T-cell (primary cell): ENCODE measurements around the gene COL4A6. TPM values are rescaled to one million over a fixed set of nuclear protein-coding genes. Genes with fewer than 3 reads are reported as not detected.

Source experiments
- ATAC-seq, 4 experiments: fragments of 200-7000 bp in 3 of 4; fragments of 150-1000 bp in 1 of 4; cut with Tn5 transposase; replicated peaks in 1 of 4; 1 replicate in 3 of 4; 2 replicates in 1 of 4; pipeline ENCODE4 v1.10.0; 2021; ENCODE audit warnings: moderate library complexity in 3 of 4, mild to moderate bottlenecking in 2 of 4, moderate number of reproducible peaks in 1 of 4
- CTCF ChIA-PET, 2 donors: fragments of 300-600 bp; sonication (Branson Sonifier 250); formaldehyde crosslinking; loops; one replicate each; lab custom pipeline; 2022; ENCODE audit warnings: antibody characterized with exemption in 2 of 2; lab: Charles Lee
- POLR2A ChIA-PET, 2 donors: fragments of 300-600 bp; sonication (Branson Sonifier 250); formaldehyde crosslinking; loops; one replicate each; lab custom pipeline; 2022; ENCODE audit warnings: antibody characterized with exemption in 2 of 2; lab: Charles Lee
- DNase-seq, 35 experiments: peaks; one replicate each; pipeline versions ENCODE4 v3.0.0 to v3.0.0-alpha.2; 2013 to 2023
- H3K27ac ChIP-seq: one replicate; pipeline ENCODE4 v1.5.1; 2013; ENCODE audit warnings: low read length
- H3K27me3 ChIP-seq, 2 experiments: replicated peaks in 1 of 2; 1 replicate in 1 of 2; 2 replicates in 1 of 2; pipeline versions ENCODE4 v1.6.1 to v1.7.0; 2013; ENCODE audit warnings: low read length in 1 of 2, mixed read lengths in 1 of 2; ENCODE audit not compliant: control insufficient read depth in 2 of 2, insufficient read depth in 2 of 2; ENCODE audit errors: extremely low read depth in 1 of 2
- H3K36me3 ChIP-seq, 2 donors: 1 replicate in 1 of 2; 2 replicates in 1 of 2; pipeline versions ENCODE4 v1.6.1 to v1.7.0; 2013; ENCODE audit warnings: low read length in 1 of 2; ENCODE audit not compliant: control insufficient read depth in 2 of 2, insufficient read depth in 1 of 2; ENCODE audit errors: extremely low read depth in 1 of 2
- H3K4me1 ChIP-seq, 2 experiments: 1 replicate in 1 of 2; 2 replicates in 1 of 2; pipeline versions ENCODE4 v1.6.1 to v1.7.0; 2013; ENCODE audit warnings: low read length in 2 of 2, mixed read lengths in 1 of 2; ENCODE audit not compliant: insufficient read depth in 2 of 2, control insufficient read depth in 1 of 2; ENCODE audit errors: extremely low read depth in 1 of 2
- H3K4me3 ChIP-seq, 2 donors: 1 replicate in 1 of 2; 2 replicates in 1 of 2; pipeline versions ENCODE4 v1.5.1 to v1.7.0; 2013; ENCODE audit warnings: mild to moderate bottlenecking in 2 of 2, low read length in 1 of 2, moderate library complexity in 1 of 2; ENCODE audit not compliant: control insufficient read depth in 1 of 2; ENCODE audit errors: extremely low read depth in 1 of 2
- H3K9me3 ChIP-seq: 2 replicates; pipeline ENCODE4 v1.7.0; 2013
- H3K27ac Mint-ChIP-seq, 2 donors: one replicate each; pipeline ENCODE4 v1.8.0; 2020 to 2021; ENCODE audit warnings: mild to moderate bottlenecking in 2 of 2, mixed read lengths in 2 of 2
- H3K27me3 Mint-ChIP-seq, 2 donors: one replicate each; pipeline ENCODE4 v1.8.0; 2021 to 2022; ENCODE audit warnings: mixed read lengths in 2 of 2
- H3K36me3 Mint-ChIP-seq: one replicate; pipeline ENCODE4 v1.8.0; 2021; ENCODE audit warnings: mixed read lengths
- H3K4me1 Mint-ChIP-seq, 3 donors: one replicate each; pipeline ENCODE4 v1.8.0; 2020 to 2022; ENCODE audit warnings: mixed read lengths in 3 of 3, mild to moderate bottlenecking in 1 of 3
- H3K4me3 Mint-ChIP-seq, 3 donors: one replicate each; pipeline ENCODE4 v1.8.0; 2020 to 2022; ENCODE audit warnings: mild to moderate bottlenecking in 3 of 3, mixed read lengths in 3 of 3, moderate library complexity in 3 of 3
- H3K9me3 Mint-ChIP-seq, 3 donors: one replicate each; pipeline ENCODE4 v1.8.0; 2020 to 2022; ENCODE audit warnings: mixed read lengths in 3 of 3
- WGBS: methylation state at CpG from one replicate; pipeline ENCODE4 v1.1.5; 2013; ENCODE audit warnings: missing lambda C conversion rate; ENCODE audit not compliant: insufficient coverage; 5-methylcytosine and 5-hydroxymethylcytosine counted together
- total RNA-seq, 35 experiments: library from RNA in 6 of 35; stranded (reverse) in 6 of 35; fragments of 120-200 nt in 1 of 35; gene quantifications; one replicate each; pipeline versions ENCODE4 v1.2.1 to v1.2.4 and lab custom pipeline; 2013 to 2026

The COL4A6 gene
- total RNA-seq, 5 donors from 2014 or later (not counting 1 experiment from before 2014, with no cell fraction given): 0.03 to 0.22 (median 0.20) TPM; not detected in 2

- POLR2A ChIA-PET: interaction anchor here (0.6 to 0.7 kb wide), 2 partner anchors 240 to 1011 kb away, joined by 3 to 4 read pairs; no protein-coding TSS in a partner anchor
Measured at GRCh38 chrX:108123591-108124366, 314.4 kb downstream of the COL4A6 start.

GRCh38 chrX:108122748-108123147 is 315.5 kb downstream of the COL4A6 start:
- Histone ChIP-seq H3K9me3 (no peaks in the 10 kb centered on the region), H3K27me3 (no peaks in the 10 kb centered on the region), H3K27ac (no peak overlapping the region), H3K36me3 (peaks cover 0 to 7% of the 10 kb centered on the region in 2 donors), H3K4me1 (no peaks in the 10 kb centered on the region), H3K4me3 (no peak overlapping the region)
- Mint-ChIP-seq H3K4me1 (peaks cover 0 to 5% (median 0%) of the 10 kb centered on the region in 3 donors), H3K27ac (no peak overlapping the region), H3K36me3 (peaks cover 11% of the 10 kb centered on the region), H3K9me3 (no peaks in the 10 kb centered on the region), H3K27me3 (peaks cover 0 to 11% of the 10 kb centered on the region in 2 donors), H3K4me3 (no peak overlapping the region)
- ATAC-seq: no peak
- CTCF ChIA-PET: no interaction called here
- POLR2A ChIA-PET: interaction anchor here in 1 of 2 donors (0.6 kb wide), 1 partner anchor 239 kb away, joined by 3 read pairs; no protein-coding TSS in a partner anchor
- DNase-seq: no peak
- 100% methylated on average over 1 of the region's 2 CpGs for WGBS

More at GRCh38 chrX:108123591-108124366, 314.4 kb downstream of the COL4A6 start:
- no peaks in the 10 kb centered on the region for H3K9me3 Mint-ChIP-seq
- H3K27ac Mint-ChIP-seq: no peak overlapping the region
- H3K4me1 Mint-ChIP-seq: peaks cover 0 to 2% (median 0%) of the 10 kb centered on the region in 3 donors
- CTCF ChIA-PET: interaction anchor here in 1 of 2 donors (0.6 kb wide), 1 partner anchor 537 kb away, joined by 3 read pairs; no protein-coding TSS in a partner anchor
- H3K4me3 Mint-ChIP-seq: no peak overlapping the region
- Histone ChIP-seq H3K27me3 (no peaks in the 10 kb centered on the region), H3K4me1 (no peaks in the 10 kb centered on the region), H3K9me3 (no peaks in the 10 kb centered on the region), H3K36me3 (peaks cover 0 to 7% of the 10 kb centered on the region in 2 donors), H3K4me3 (no peak overlapping the region), H3K27ac (no peak overlapping the region)
- DNase-seq (no peak), ATAC-seq (no peak)
- WGBS: no CpG with 5 or more reads among the region's 3 CpGs
- H3K27me3 Mint-ChIP-seq: peaks cover 0 to 8% of the 10 kb centered on the region in 2 donors
- H3K36me3 Mint-ChIP-seq: peaks cover 14% of the 10 kb centered on the region

- H3K4me1 Mint-ChIP-seq: peaks cover 0 to 5% (median 0%) of the 10 kb centered on the region in 3 donors
- ATAC-seq: no peak
- Histone ChIP-seq H3K4me1 (no peaks in the 10 kb centered on the region), H3K36me3 (peaks cover 0 to 4% of the 10 kb centered on the region in 2 donors), H3K9me3 (no peaks in the 10 kb centered on the region), H3K27me3 (no peaks in the 10 kb centered on the region), H3K27ac (no peak overlapping the region), H3K4me3 (no peak overlapping the region)
- H3K9me3 Mint-ChIP-seq: no peaks in the 10 kb centered on the region
- ChIA-PET CTCF (no interaction called here), POLR2A (interaction anchor here in 1 of 2 donors (0.6 kb wide), 1 partner anchor 1613 kb away, joined by 3 read pairs; no protein-coding TSS in a partner anchor)
- H3K36me3 Mint-ChIP-seq: peaks cover 4% of the 10 kb centered on the region
- no peak overlapping the region for H3K27ac Mint-ChIP-seq
- DNase-seq: no peak
- peaks cover 0 to 21% of the 10 kb centered on the region in 2 donors for H3K27me3 Mint-ChIP-seq
- H3K4me3 Mint-ChIP-seq: no peak overlapping the region
- 83% methylated on average over 2 of the region's 3 CpGs for WGBS
Measured at GRCh38 chrX:108121291-108121690, 316.9 kb downstream of the COL4A6 start.

- POLR2A ChIA-PET: no interaction called here
- Histone ChIP-seq H3K36me3 (no peaks in the 10 kb centered on the region), H3K4me3 (no peak overlapping the region), H3K4me1 (no peaks in the 10 kb centered on the region), H3K27me3 (no peaks in the 10 kb centered on the region), H3K9me3 (no peaks in the 10 kb centered on the region), H3K27ac (no peak overlapping the region)
- ATAC-seq: no peak
- Mint-ChIP-seq H3K4me3 (no peak overlapping the region), H3K27me3 (peaks cover 0 to 27% of the 10 kb centered on the region in 2 donors), H3K27ac (no peak overlapping the region), H3K4me1 (peaks cover 0 to 12% (median 1%) of the 10 kb centered on the region in 3 donors), H3K36me3 (peaks cover 5% of the 10 kb centered on the region), H3K9me3 (no peaks in the 10 kb centered on the region)
- no CpG with 5 or more reads among the region's 3 CpGs for whole genome bisulfite sequencing
- DNase-seq: no peak
- CTCF ChIA-PET: no interaction called here
Measured at GRCh38 chrX:108117988-108118387, 320.2 kb downstream of the COL4A6 start.

GRCh38 chrX:108114541-108114940 is 323.7 kb downstream of the COL4A6 start:
- Mint-ChIP-seq H3K9me3 (no peaks in the 10 kb centered on the region), H3K4me3 (no peak overlapping the region), H3K27ac (no peak overlapping the region), H3K36me3 (peaks cover 10% of the 10 kb centered on the region), H3K4me1 (peaks cover 0 to 12% (median 1%) of the 10 kb centered on the region in 3 donors), H3K27me3 (peaks cover 0 to 21% of the 10 kb centered on the region in 2 donors)
- POLR2A ChIA-PET: no interaction called here
- ATAC-seq: no peak
- no peaks in the 10 kb centered on the region for H3K9me3 ChIP-seq
- no peak overlapping the region for H3K4me3 ChIP-seq
- H3K4me1 ChIP-seq: no peaks in the 10 kb centered on the region
- no peak for DNase-seq
- H3K27me3 ChIP-seq: no peaks in the 10 kb centered on the region
- no peaks in the 10 kb centered on the region for H3K36me3 ChIP-seq
- CTCF ChIA-PET: no interaction called here
- H3K27ac ChIP-seq: no peak overlapping the region
